GM21367 (cell line): ENCODE measurements around the gene GABPB1.
"Not testable (repeated sequence)": the region's sequence is repeated elsewhere in the genome, so short reads cannot be mapped to it uniquely, and the experiment has no call there.

ENCODE experiments used
- ATAC-seq: cut with Tn5 transposase; IDR thresholded peaks from one replicate; pipeline ENCODE4 v1.9.1; 2021; ENCODE audit not compliant: unreplicated experiment

The GABPB1 gene

GRCh38 chr15:50354838-50355618, at the start of gene GABPB1:
GABPB1 (minus strand) TSS chr15:50355198; CDS start chr15:50309798, 45,400 bp downstream.
- ATAC-seq: peak; percentile 37

GRCh38 chr15:50391561-50391960, 36.6 kb upstream of the GABPB1 start:
- not testable (repeated sequence) for ATAC-seq

- peak; percentile 76 for ATAC-seq
Observed at GRCh38 chr15:50390554-50391264, 35.7 kb upstream of the GABPB1 start.

- not testable (repeated sequence) for ATAC-seq
Observed at GRCh38 chr15:50382408-50382807, 27.4 kb upstream of the GABPB1 start.

GRCh38 chr15:50381438-50381837, 26.4 kb upstream of the GABPB1 start:
- ATAC-seq: no peak

- ATAC-seq: no peak
Observed at GRCh38 chr15:50380089-50380488, 25.1 kb upstream of the GABPB1 start.

- not testable (repeated sequence) for ATAC-seq
Observed at GRCh38 chr15:50379413-50379812, 24.4 kb upstream of the GABPB1 start.

GRCh38 chr15:50378776-50379175, 23.8 kb upstream of the GABPB1 start:
- no peak for ATAC-seq

GRCh38 chr15:50377867-50378751, 23.1 kb upstream of the GABPB1 start:
- peak; percentile 98 for ATAC-seq

- not testable (repeated sequence) for ATAC-seq
Observed at GRCh38 chr15:50369564-50369963, 14.6 kb upstream of the GABPB1 start.

GRCh38 chr15:50365971-50366370, 11.0 kb upstream of the GABPB1 start:
- ATAC-seq: no peak

GRCh38 chr15:50365570-50365969, 10.6 kb upstream of the GABPB1 start:
- ATAC-seq: no peak

- ATAC-seq: no peak
Observed at GRCh38 chr15:50363612-50364011, 8.6 kb upstream of the GABPB1 start.

- ATAC-seq: no peak
Observed at GRCh38 chr15:50361756-50362155, 6.8 kb upstream of the GABPB1 start.

- ATAC-seq: no peak
Observed at GRCh38 chr15:50358845-50359244, 3.8 kb upstream of the GABPB1 start.

GRCh38 chr15:50355980-50356379, 982 bp upstream of the GABPB1 start:
- ATAC-seq: no peak

GRCh38 chr15:50355619-50355905, 564 bp upstream of the GABPB1 start:
- no peak for ATAC-seq

GRCh38 chr15:50353975-50354837, 792 bp downstream of the GABPB1 start:
- ATAC-seq: peak; percentile 27

- no peak for ATAC-seq
Observed at GRCh38 chr15:50353251-50353974, 1.6 kb downstream of the GABPB1 start.

GRCh38 chr15:50350621-50351020, 4.4 kb downstream of the GABPB1 start:
- ATAC-seq: no peak
